ENCODE measurements around the gene SMOC2.

DNA sequence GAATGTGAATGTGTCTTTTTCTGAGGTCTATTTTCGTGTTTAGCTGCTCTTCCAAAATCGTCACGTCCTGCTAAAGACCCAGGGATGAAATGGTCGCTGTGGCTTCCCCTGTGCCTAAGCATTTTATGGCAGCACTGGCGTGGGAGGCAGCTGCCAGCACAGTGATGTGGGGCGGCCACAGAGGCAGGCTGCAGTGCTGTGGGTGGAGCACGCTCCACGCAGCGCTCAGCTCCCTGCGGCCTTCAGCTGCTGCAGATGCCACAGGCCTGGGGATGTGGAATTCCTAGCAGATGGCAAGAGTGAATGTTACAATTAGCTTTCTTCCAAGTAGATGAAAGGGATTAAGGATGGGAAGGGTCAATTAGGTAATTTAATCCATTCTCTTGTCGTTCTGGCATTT, 242.6 kb downstream of the SMOC2 start:
- TF ChIP-seq, protein P1, sequence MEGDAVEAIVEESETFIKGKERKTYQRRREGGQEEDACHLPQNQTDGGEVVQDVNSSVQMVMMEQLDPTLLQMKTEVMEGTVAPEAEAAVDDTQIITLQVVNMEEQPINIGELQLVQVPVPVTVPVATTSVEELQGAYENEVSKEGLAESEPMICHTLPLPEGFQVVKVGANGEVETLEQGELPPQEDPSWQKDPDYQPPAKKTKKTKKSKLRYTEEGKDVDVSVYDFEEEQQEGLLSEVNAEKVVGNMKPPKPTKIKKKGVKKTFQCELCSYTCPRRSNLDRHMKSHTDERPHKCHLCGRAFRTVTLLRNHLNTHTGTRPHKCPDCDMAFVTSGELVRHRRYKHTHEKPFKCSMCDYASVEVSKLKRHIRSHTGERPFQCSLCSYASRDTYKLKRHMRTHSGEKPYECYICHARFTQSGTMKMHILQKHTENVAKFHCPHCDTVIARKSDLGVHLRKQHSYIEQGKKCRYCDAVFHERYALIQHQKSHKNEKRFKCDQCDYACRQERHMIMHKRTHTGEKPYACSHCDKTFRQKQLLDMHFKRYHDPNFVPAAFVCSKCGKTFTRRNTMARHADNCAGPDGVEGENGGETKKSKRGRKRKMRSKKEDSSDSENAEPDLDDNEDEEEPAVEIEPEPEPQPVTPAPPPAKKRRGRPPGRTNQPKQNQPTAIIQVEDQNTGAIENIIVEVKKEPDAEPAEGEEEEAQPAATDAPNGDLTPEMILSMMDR (IDR thresholded peaks at IDR 0.05) = no peak
- no peak for TF ChIP-seq POLR2A (IDR thresholded peaks at IDR 0.05)
